Measurements from ENCODE around the gene ACAA2. TPM values are rescaled to one million over a fixed set of nuclear protein-coding genes. Genes with fewer than 3 reads are reported as not detected.

Gene ACAA2
- total RNA-seq, 1 donor from 2014 or later, result 23.2 TPM

DNA sequence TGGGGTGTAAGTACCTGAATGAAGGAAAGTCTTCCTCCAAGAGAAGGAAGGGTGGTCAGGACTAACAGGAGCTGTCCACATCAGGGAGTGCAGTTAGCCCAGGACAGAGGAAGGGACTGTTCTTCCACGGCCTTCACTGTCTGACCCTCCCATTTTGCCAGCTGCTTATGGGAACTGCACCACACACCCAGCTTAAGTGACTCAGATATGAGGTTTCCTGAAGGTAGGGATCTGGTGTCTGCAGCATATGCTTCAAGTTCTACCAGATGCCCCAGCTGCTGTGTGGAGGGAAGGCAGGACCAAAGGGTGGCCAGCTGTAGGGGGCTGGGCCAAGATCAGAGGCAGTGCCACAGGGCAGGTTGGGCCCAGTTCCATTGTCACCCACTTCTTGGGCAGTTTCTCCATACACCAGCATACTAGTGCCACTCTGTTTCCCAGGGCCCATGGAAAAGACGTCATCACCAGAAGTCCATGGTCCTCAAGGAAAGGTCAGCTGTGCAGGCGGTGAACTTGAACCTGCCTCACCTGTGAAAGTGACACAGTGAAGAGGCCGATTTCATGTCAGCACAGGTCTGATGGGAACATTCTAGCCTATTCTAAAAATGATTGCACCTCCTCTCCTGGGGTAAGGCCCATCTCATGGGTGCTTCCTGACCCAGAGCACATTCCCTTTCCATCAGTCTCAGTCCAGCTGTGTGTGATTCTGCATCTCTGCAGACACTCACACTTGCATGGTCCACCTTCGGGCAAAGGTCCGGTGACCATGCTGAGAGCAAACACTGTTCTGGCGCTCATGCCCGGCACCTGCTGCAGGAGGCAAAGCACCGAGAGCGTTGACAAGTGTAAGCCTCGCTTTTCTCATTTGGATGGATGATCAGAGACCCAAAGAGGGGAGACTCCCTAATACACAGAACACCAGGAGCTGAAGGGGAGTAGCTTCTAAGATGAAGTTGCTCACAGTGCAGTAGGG, 68.0 kb downstream of the ACAA2 start:
- DNase-seq (ENCODE audit: low spot score in 2 of 2) (no peak), FAIRE-seq (no peak)

DNA sequence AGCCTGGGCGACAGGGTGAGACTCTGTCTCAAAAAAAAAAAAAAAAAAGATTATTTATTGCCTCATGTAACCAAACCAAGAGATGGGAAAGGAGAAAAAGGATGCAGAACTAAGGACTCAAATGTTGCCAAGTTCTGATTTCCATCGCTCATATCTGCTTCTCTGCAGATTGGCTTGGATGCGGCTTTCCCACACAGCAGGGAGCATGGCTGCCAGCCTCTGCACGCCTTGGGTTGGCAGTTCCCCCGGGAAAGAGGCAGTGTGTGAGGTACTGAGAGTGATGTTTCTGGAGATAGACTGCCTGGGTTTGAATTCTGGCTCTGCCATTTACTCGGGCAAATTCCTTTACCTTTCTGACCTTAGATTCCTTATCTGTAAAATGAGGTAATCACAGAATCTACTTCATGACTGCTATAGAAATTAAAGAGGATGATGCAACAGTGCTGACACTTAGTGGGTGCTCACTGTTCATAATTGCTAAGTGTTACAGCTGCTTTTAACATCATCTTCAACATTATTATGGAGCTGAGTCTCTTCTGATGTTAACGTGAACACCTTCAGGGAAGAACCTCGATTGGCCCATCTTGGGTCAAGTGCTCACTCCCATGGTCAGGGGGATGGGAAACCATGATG, 68.8 kb downstream of the ACAA2 start:
- DNase-seq (ENCODE audit: low spot score in 2 of 2), result no peak

DNA sequence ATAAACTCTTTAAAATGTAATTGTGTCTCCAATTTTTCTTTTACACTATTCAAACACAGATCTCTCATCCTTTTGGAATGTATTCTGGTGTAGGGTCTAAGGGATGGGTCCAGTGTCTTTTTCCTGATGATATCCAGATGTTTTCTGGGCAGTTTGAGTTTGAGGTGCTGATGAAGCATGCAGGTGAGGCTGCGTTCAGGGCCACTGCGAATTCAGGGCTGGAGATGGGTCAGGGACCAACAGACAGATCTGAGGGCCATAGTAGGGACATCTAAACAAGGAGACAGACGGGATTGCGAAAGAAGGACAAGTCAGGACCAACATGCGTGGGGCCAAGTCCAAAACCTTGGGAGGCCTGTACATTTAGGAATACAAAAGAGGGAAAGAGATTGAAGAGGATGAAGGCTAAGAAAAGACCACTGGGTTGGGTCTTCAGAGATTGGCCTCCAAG, 70.2 kb downstream of the ACAA2 start:
- no peak for DNase-seq (ENCODE audit: low spot score in 2 of 2)
- no peak for FAIRE-seq

More for the DNA sequence above, 68.8 kb downstream of the ACAA2 start:
- FAIRE-seq, result no peak

DNA sequence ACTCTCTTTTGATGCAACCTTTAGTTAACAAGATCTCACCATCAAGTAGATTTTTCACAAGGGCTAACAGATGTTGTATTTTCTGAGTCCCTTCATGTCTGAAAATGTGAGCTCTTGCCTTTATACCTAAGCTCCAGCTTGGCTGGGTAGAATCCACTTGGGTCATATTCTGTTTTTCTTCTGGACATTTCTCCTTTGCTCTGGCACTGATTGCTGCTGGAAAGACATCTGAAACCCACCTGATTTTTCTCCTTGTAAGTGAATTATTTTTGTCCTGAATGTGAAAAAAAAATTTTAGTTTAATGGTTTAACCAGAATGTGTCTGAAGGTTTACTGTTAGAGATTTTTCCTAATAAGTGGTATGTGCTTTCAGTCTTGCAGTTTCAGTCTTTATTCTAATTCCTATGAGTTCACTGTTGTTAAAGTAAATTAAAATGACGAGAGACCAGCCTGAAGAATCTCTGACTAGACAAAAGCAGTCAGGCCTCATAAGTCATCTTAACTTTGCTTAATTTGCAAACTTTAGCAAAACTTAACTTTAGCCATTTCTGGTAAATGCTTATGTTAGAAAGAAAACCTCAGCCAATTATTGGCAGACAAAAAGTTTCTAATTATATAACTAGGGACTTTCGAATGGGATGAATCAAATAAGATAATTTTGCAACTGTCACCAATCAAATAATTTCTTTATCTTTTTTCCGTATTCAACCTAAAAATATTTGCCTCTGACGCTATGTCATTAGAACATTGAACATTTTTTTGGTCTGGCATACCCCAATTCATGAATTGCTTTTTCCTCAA, 70.8 kb downstream of the ACAA2 start:
- FAIRE-seq (no peak), DNase-seq (ENCODE audit: low spot score in 2 of 2) (no peak)

DNA sequence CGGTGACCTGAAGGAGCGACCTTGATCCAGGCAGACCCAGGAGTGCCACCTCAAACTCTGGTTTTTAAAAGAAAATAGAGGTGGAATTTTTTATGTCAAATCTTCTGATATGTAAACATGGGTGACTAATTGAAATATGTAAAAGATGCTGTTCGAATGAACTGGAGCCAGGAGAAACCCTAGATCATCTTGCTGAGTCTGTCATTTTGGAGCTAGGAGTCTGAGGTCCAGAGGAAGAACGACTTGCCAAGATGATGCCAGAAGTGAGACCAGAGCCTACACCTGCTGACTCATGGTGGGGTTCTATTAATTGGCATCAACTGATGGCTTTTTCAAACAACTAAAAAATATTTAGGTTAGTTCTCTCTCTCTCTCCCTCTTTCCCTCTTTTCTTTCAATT, 74.1 kb downstream of the ACAA2 start:
- DNase-seq (ENCODE audit: low spot score in 2 of 2) (no peak), FAIRE-seq (no peak)

DNA sequence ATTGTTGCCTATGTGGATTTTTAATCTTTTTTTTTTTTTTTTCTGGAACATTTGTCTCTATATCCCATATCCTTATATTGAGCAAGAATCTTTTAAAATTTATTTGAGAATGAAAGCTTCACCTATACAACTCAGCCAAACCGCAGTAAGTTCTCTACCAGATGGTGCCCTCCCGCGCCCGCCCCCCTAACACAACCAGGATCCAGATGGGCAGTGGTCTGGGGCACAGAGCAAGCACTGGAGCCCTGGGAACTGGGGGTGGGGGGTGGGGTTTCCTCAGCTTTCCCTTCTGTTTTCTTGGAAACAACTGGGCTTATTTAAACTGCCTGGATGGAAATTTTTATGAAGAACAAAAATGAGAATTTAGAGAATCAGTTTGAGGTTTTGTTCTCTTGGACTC, 74.6 kb downstream of the ACAA2 start:
- FAIRE-seq, result no peak

DNA sequence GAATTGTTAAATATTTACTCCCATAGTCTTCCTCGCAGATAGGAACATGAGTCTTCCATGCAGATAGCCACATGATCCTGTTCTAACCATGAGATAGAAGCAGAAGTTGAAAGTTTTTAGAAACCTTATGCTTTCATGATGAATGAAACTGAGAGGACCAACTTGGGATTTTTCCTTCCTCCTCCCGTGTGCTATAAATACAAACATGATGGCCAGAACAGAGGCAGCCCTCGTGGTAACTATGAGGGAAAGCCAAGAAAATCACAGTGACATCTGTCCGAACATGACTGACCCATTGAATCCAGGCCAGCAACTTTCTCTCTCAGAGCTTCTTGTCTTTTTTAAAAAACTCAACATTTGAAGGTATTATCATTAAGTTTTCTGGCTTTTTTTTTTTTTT, 78.5 kb downstream of the ACAA2 start:
- DNase-seq (ENCODE audit: low spot score in 2 of 2) (no peak), FAIRE-seq (no peak)

More for the DNA sequence above, 74.6 kb downstream of the ACAA2 start:
- no peak for DNase-seq (ENCODE audit: low spot score in 2 of 2)

DNA sequence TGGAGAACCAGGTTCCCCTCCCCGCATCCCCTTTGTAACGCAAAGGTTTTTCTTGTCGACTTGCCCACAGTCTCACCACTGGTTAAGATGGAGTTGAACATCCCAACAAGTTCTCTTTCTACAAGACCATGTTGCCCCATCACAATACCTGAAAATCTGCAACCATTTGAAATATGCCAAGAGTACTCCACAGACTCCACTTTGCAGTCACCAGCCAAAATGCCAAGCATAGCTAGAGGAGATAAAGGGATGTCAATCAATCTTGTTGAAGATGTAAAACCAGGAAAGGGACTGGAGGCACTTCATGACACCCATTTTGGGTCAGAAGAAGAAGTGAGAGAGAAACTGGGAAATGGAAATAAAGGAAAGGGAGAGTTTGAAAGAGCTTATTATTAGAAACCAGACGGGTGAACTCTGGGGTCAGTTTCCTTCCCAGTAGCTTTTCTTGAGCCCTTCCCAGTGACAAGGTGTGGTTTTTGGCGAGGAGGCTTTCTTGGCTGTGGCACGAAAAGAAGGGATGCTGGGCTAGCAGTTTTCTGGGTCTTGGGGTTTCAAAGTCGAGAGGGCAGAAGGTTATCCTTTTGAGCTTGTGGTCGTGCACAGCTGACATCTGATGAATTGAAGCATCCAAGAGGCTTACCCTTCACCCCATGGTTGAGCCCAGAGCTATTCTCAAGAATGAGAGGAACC, 79.3 kb downstream of the ACAA2 start:
- FAIRE-seq, result no peak
- no peak for DNase-seq (ENCODE audit: low spot score in 2 of 2)

DNA sequence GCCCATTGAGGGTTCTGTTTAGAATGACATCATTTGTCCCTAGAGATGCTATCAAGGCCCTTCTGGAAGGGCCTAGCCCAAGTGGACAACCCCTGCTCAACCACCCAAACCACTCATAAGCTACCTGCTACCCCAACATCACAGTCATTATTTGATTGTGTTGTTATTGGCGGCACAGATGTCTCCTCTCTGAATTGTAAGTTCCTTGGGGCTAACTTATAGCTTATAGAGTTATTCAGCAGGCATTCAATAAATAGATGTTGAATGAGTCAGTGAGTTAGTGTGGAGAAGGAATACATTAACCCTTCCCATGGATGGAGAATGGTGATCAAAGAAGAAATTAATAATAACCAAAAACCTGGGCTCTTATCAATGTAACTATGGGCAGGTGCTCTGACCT, 80.0 kb downstream of the ACAA2 start:
- no peak for FAIRE-seq
- DNase-seq (ENCODE audit: low spot score in 2 of 2), result no peak

Small RNAs within 50 kb of the gene (small RNA-seq; reads per million reads assigned to genes)
- gene RF00283 (not detected), gene SCARNA17 (not detected)
